Keratinocyte (primary cell): Measurements from ENCODE around the gene DHX35.

ENCODE experiments used
- CTCF ChIP-seq, 3 experiments: IDR thresholded peaks in 1 of 3; conservative IDR thresholded peaks in 1 of 3; optimal IDR thresholded peaks in 1 of 3; 2 replicates in 2 of 3; 3 replicates in 1 of 3; pipeline versions ENCODE3 to v1.5.1; 2011; ENCODE audit warnings: low read length in 3 of 3, mild to moderate bottlenecking in 3 of 3, moderate library complexity in 2 of 3, control low read depth in 1 of 3, inconsistent platforms in 1 of 3; ENCODE audit not compliant: insufficient read depth in 2 of 3; ENCODE audit errors: extremely low read depth in 1 of 3
- EZH2 ChIP-seq: IDR thresholded peaks from one replicate; pipeline ENCODE4 v1.6.1; 2012; ENCODE audit warnings: inconsistent platforms, mild to moderate bottlenecking, low read length, moderate library complexity

DNA sequence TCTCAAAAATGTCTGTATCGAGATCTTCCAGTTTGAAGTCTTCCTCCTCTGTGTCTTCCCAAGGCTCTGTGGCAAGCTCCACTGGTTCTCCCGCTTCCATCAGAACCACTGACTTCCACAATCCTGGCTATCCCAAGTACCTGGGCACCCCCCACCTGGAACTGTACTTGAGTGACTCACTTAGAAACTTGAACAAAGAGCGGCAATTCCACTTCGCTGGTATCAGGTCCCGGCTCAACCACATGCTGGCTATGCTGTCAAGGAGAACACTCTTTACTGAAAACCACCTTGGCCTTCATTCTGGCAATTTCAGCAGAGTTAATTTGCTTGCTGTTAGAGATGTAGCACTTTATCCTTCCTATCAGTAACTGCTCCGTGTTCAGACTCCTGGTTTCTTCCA lies 10.0 kb upstream of the DHX35 start:
- TF ChIP-seq CTCF (optimal IDR thresholded peaks at IDR 0.05 in 1 of 3, IDR thresholded peaks at IDR 0.05 in 1 of 3, conservative IDR thresholded peaks at IDR 0.05 in 1 of 3; ENCODE audit: extremely low read depth in 1 of 3, insufficient read depth in 2 of 3, low read length in 3 of 3) (no peak), EZH2 (no peak)
